GM12892 (cell line): ENCODE data around the gene COL23A1.

Experiments used
- POLR2A ChIP-seq: IDR thresholded peaks from 2 replicates; pipeline ENCODE4 v1.6.1; 2011; ENCODE audit warnings: low read depth, low read length, control low read depth
- TAF1 ChIP-seq: IDR thresholded peaks from 2 replicates; pipeline ENCODE4 v1.6.1; 2011; ENCODE audit warnings: low read depth, mild to moderate bottlenecking, control low read depth, low read length, borderline replicate concordance

- TF ChIP-seq POLR2A (no peak), TAF1 (no peak)
These were observed 276.9 kb downstream of the COL23A1 start for GRCh38 chr5:178313316-178313715.
